Brain microvascular endothelial cell (primary cell): ENCODE results near the gene CHCT1.
A peak's percentile ranks its signal among the peaks of the same experiment; 100 is the strongest.
"Not testable (repeated sequence)": the region's sequence is repeated elsewhere in the genome, so short reads cannot be mapped to it uniquely, and the experiment has no call there.

Experiments used
- DNase-seq: peaks from one replicate; pipeline ENCODE4 v3.0.0-alpha.2; 2020
- H3K27ac ChIP-seq: fragments of 250-450 bp; sonication (Bioruptor Pico); 2 replicates; pipeline ENCODE4 v1.5.1; 2020; ENCODE audit warnings: mild to moderate bottlenecking, moderate library complexity
- H3K27me3 ChIP-seq: fragments of 250-450 bp; sonication (Bioruptor Pico); replicated peaks from 2 replicates; pipeline ENCODE4 v1.5.1; 2020; ENCODE audit warnings: mild to moderate bottlenecking
- H3K36me3 ChIP-seq: fragments of 250-450 bp; sonication (Bioruptor Pico); replicated peaks from 2 replicates; pipeline ENCODE4 v1.5.1; 2020; ENCODE audit warnings: mild to moderate bottlenecking
- H3K4me3 ChIP-seq: 2 replicates; pipeline ENCODE4 v1.5.1; 2011; ENCODE audit warnings: low read depth, mild to moderate bottlenecking, control low read depth, low read length, moderate library complexity
- CTCF ChIP-seq: IDR thresholded peaks from 2 replicates; pipeline ENCODE4 v1.5.1; 2011; ENCODE audit warnings: low read depth, mild to moderate bottlenecking, moderate library complexity, low read length, control low read depth, inconsistent platforms; ENCODE audit errors: missing control alignments
- in situ Hi-C: cut with HindIII; loops from 2 replicates; pipeline ENCODE4 v1.10.0; 2017; ENCODE audit warnings: low sequenced_read_pairs, low pct_ligation_motif_present

CHCT1 gene

DNA sequence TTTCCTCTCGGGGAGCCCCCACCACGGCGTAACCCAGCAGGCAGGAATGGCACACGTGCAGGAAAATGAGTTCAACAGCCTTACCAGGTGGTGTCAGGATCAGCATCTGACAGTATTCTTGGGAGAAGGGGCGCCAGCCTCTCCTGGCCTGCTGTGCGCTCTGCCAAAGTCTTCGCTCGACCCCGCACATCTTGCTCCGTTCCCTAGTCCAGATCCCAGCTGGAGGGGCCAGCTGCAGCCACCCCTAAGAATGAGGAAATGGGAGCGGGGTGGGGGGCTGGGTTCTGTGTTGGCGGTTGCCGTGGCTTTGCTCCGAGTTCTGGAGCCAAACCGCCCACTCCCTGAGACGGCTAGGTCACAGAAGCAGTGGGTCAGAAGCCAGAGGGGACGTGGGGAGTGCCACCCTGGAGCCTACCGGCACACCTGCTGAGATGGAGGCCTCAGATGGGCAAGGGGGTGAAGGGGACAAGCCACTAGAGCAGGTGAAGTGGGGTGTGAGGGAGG lies at the start of gene CHCT1:
CHCT1 (plus strand) TSS at position 328 of the 504 bp plus-strand sequence; CDS start at position 432, 104 bp downstream.
- no peaks in the 10 kb centered on the region for H3K27me3 ChIP-seq
- no peak for DNase-seq
- in situ Hi-C loops, result loop anchor here (25.0 kb wide), 1 partner anchor 185 kb away; no protein-coding TSS in a partner anchor
- no peaks in the 10 kb centered on the region for H3K36me3 ChIP-seq
- peak within 1 kb of the TSS; percentile 56 for H3K4me3 ChIP-seq
- no peak for TF ChIP-seq CTCF
- H3K27ac ChIP-seq, result no peak within 1 kb of the TSS

- TF ChIP-seq CTCF, result no peak
- peak overlapping the region; percentile 76 for H3K27ac ChIP-seq
- H3K27me3 ChIP-seq, result no peaks in the 10 kb centered on the region
- peak; percentile 66 for DNase-seq
- H3K4me3 ChIP-seq, result no peak overlapping the region
- H3K36me3 ChIP-seq, result no peaks in the 10 kb centered on the region
- in situ Hi-C loops, result no loop called here
Observed at GRCh38 chr17:60372790-60373483, 49.4 kb upstream of the CHCT1 start.

DNA sequence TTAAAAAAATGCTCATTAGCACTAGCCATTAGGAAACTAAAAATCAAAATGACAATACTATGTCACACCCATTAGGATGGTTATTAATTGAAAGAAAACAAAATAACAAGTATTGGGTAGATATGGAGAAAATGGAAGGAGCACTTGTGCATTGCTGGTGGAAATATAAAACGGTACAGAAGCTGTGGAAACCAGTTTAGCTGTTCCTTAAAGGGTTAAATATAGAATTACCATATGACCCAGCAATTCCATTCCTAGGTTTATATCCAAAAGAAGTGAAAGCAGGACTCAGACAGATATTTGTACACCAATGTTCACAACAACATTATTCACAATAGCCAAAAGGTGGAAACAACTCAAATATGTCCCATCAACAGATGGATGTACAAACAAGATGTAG lies 44.1 kb upstream of the CHCT1 start:
- H3K36me3 ChIP-seq, H3K27ac ChIP-seq, H3K4me3 ChIP-seq, H3K27me3 ChIP-seq, DNase-seq, in situ Hi-C loops: not testable (repeated sequence)

DNA sequence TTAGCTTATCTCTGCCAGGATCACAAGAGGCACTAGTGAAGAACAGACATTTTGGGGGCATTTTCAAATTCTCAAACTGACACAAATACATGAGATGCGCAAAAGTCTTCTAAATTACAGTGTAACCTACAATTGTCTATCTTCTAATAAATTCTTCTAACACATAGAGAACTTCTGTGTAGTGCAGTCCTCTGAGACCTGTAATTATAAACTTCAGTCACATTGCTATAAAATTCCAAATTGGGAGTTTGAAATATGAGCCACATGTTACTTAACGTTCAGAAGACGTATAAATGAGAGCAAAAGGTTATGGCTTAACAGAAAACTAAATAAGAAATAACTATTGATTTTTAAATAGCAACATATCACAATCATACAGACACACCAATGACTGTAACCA lies 42.8 kb upstream of the CHCT1 start:
- in situ Hi-C loops, H3K4me3 ChIP-seq, DNase-seq: not testable (repeated sequence)

DNA sequence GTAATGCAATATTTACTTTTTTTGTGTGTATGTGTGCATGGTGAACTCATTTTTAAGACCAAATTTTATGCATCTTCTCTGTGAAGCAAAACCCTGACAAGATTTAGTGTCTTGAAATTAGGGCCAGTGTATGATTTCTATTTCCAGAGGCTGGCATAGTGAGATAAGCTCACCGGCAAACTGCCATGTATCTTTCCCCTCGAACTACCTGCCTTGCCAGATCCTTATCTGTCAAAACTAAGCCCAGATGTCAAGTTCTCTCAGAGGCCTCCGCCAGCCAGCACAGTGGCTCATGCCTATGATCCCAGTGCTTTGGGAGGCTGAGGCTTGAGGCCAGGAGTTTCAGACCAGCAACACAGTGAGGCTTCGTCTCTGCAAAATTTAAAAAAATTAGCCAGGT lies 40.3 kb upstream of the CHCT1 start:
- Histone ChIP-seq H3K4me3 (no peak overlapping the region), H3K27ac (no peak overlapping the region), H3K27me3 (no peaks in the 10 kb centered on the region), H3K36me3 (no peaks in the 10 kb centered on the region)
- in situ Hi-C loops, result no loop called here
- no peak for TF ChIP-seq CTCF
- no peak for DNase-seq

More for the DNA sequence above, 42.8 kb upstream of the CHCT1 start:
- H3K36me3 ChIP-seq, H3K27me3 ChIP-seq, H3K27ac ChIP-seq: not testable (repeated sequence)

- in situ Hi-C loops, result no loop called here
- H3K27ac ChIP-seq, result no peak overlapping the region
Observed at GRCh38 chr17:60383379-60383778, 38.9 kb upstream of the CHCT1 start.

DNA sequence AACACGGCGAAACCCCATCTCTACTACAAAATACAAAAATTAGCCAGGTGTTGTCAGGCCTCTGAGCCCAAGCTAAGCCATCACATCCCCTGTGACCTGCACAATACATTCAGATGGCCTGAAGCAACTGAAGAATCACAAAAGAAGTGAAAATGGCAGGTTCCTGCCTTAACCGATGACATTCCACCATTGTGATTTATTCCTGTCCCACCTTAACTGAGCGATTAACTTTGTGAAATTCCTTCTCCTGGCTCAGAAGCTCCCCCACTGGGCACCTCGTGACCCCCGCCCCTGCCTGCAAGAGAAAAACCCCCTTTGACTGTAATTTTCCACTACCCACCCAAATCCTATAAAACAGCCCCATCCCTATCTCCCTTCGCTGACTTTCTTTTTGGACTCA lies 37.4 kb upstream of the CHCT1 start:
- H3K27me3 ChIP-seq, DNase-seq, H3K36me3 ChIP-seq, in situ Hi-C loops, H3K4me3 ChIP-seq, H3K27ac ChIP-seq: not testable (repeated sequence)

More at GRCh38 chr17:60383379-60383778, 38.9 kb upstream of the CHCT1 start:
- DNase-seq, result no peak
- Histone ChIP-seq H3K36me3 (no peaks in the 10 kb centered on the region), H3K4me3 (no peak overlapping the region), H3K27me3 (no peaks in the 10 kb centered on the region)
- no peak for TF ChIP-seq CTCF
